IPS-15b (cell line): ENCODE data around the gene FADS6.

Experiments used
- H3K27me3 ChIP-seq: one replicate; pipeline ENCODE4 v1.6.1; 2013; ENCODE audit warnings: low read length; ENCODE audit not compliant: control insufficient read depth, insufficient read depth
- H3K36me3 ChIP-seq: one replicate; pipeline ENCODE4 v1.6.1; 2013; ENCODE audit warnings: low read length; ENCODE audit not compliant: control insufficient read depth, insufficient read depth
- H3K4me1 ChIP-seq: one replicate; pipeline ENCODE4 v1.6.1; 2013; ENCODE audit warnings: mild to moderate bottlenecking, low read length; ENCODE audit not compliant: control insufficient read depth, insufficient read depth
- H3K4me3 ChIP-seq: one replicate; pipeline ENCODE4 v1.5.1; 2013; ENCODE audit warnings: low read depth, low read length
- H3K9ac ChIP-seq: one replicate; pipeline ENCODE4 v1.6.1; 2013; ENCODE audit warnings: low read depth, mild to moderate bottlenecking, low read length
- H3K9me3 ChIP-seq: one replicate; pipeline ENCODE4 v1.6.1; 2013; ENCODE audit warnings: mild to moderate bottlenecking, low read length; ENCODE audit not compliant: control insufficient read depth, insufficient read depth

Gene FADS6

DNA sequence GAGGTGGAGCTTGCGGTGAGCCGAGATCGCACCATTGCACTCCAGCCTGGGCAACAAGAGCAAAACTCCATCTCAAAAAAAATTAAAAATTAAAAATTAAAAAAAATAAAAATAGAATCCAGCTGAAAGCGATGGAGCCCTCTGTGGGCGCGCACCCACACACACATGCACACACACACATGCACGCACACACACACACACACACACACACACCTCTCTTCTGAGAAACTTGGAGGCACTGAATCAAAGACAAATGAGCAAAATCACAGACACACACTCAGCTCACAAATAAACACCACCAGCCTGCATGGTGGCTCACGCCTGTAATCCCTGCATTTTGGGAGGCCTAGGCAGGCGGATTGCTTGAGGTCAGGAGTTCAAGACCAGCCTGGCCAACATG is 9.6 kb upstream of the FADS6 start:
- no peaks in the 10 kb centered on the region for H3K27me3 ChIP-seq
- no peaks in the 10 kb centered on the region for H3K36me3 ChIP-seq
- H3K9ac ChIP-seq: no peak overlapping the region
- no peaks in the 10 kb centered on the region for H3K4me1 ChIP-seq
- no peak overlapping the region for H3K4me3 ChIP-seq
- H3K9me3 ChIP-seq: no peaks in the 10 kb centered on the region

- H3K9ac ChIP-seq: no peak overlapping the region
- no peaks in the 10 kb centered on the region for H3K36me3 ChIP-seq
- H3K9me3 ChIP-seq: no peaks in the 10 kb centered on the region
- H3K4me3 ChIP-seq: no peak overlapping the region
- H3K4me1 ChIP-seq: no peaks in the 10 kb centered on the region
- peaks cover 3% of the 10 kb centered on the region for H3K27me3 ChIP-seq
These were observed 8.1 kb upstream of the FADS6 start for GRCh38 chr17:74901353-74902135.

DNA sequence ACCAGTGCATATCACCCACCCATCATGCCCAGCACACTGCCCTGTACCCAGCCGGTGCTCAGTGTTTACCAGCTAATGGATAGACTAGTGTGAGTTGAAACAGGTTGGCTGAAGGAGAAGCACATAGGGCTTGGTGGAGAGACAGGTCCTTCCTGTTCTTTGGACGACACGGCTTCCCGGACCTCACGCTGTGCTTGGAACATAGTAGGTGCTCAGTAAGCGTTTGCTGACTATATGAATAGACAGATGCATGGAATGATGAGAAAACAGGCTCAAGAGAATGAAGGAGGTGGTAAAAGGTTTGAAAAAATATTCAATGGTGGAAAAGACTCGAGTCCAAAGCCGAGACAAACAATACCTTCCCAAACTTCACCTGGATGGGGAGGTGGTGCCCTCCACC is 6.8 kb upstream of the FADS6 start:
- H3K4me1 ChIP-seq: no peaks in the 10 kb centered on the region
- peaks cover 11% of the 10 kb centered on the region for H3K27me3 ChIP-seq
- no peak overlapping the region for H3K9ac ChIP-seq
- no peaks in the 10 kb centered on the region for H3K9me3 ChIP-seq
- no peak overlapping the region for H3K4me3 ChIP-seq
- no peaks in the 10 kb centered on the region for H3K36me3 ChIP-seq

- no peak overlapping the region for H3K9ac ChIP-seq
- no peak overlapping the region for H3K4me3 ChIP-seq
- H3K9me3 ChIP-seq: no peaks in the 10 kb centered on the region
- H3K36me3 ChIP-seq: no peaks in the 10 kb centered on the region
- peaks cover 24% of the 10 kb centered on the region for H3K27me3 ChIP-seq
- peaks cover 3% of the 10 kb centered on the region for H3K4me1 ChIP-seq
These were observed 5.0 kb upstream of the FADS6 start for GRCh38 chr17:74898376-74898946.

DNA sequence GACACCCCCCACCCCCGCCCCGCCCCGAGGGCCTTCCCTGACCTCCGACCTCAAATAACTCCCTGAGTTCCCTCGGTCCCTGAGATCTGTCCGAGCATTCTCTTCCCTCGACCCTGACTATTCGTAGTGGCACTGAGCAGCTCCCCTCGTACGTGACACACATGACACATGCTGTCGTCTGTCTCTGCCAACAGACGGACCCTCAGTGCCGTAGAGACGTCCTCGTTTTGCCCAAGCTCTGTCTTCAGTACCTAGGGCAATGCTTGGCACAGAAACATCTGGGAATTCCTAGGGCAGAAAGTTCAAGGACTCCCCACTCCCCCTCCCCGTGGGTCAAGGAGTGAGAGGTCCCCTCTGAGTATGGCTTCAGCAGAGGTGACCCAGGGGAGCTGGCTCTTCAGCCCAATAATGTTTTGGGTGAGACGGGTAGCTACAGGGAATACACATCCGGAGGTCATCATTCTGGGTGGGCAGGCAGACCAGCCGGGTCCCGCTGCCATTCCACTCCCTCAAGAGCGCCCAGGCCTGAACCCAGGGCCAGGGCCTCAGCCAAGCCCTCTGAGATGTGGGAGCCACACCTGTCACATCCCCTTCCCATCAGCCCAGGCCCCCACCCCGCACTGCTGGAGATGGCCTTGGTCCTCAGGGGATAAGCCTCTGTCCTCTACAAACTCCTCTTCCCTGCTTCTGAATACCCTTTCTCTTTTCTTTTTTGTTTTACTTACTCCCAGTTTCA is 671 bp upstream of the FADS6 start:
- Histone ChIP-seq H3K36me3 (no peaks in the 10 kb centered on the region), H3K27me3 (peaks cover 44% of the 10 kb centered on the region), H3K4me1 (peaks cover 3% of the 10 kb centered on the region), H3K4me3 (peak overlapping the region; percentile 75), H3K9ac (no peak overlapping the region), H3K9me3 (no peaks in the 10 kb centered on the region)

DNA sequence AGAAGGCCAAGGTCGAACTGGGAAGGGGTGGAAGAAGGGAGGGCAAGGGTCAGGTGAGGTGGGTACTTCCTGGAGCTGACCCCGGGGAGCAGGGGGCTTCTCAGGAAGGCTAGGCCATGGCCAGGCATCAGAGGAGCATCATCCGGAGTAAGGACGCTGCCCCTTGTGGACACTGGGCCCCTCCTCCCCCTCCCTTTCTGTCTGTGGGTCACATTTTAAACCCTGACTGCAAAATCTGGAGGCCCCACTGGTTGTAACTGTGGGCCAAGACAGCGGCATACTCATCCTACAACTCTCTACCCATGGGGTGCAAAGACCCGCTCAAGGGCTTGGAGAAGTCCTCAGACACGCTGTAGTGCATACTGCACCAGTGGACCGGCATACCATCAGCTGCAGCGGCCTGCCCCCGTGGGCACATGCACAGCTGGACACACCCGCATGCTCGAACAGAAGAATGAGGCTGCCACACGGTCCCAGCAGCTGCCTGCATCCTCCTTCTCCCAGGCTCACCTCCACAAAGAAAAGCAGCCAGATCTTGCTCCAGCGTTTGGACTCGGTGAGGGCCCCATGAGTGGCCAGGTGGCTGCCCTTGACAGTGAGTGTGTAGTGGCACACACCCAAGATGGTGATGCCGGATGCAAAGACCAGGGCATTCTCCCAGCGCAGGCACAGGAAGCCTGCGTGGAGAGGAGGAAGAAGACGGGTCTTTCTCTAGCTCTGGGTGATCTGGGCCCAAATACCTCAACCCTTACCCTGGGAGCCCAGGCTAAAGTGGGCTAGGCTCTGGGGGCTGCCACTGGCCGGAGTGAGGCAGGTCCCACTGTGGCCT is 1.2 kb downstream of the FADS6 start:
- H3K36me3 ChIP-seq: no peaks in the 10 kb centered on the region
- H3K9ac ChIP-seq: no peak overlapping the region
- no peaks in the 10 kb centered on the region for H3K9me3 ChIP-seq
- H3K4me1 ChIP-seq: peaks cover 3% of the 10 kb centered on the region
- peak overlapping the region; percentile 75 for H3K4me3 ChIP-seq
- peaks cover 44% of the 10 kb centered on the region for H3K27me3 ChIP-seq

- Histone ChIP-seq H3K36me3 (no peaks in the 10 kb centered on the region), H3K9me3 (no peaks in the 10 kb centered on the region), H3K4me1 (peaks cover 3% of the 10 kb centered on the region), H3K4me3 (no peak overlapping the region), H3K27me3 (peaks cover 33% of the 10 kb centered on the region), H3K9ac (no peak overlapping the region)
These were observed 2.9 kb downstream of the FADS6 start for GRCh38 chr17:74890554-74890953.

DNA sequence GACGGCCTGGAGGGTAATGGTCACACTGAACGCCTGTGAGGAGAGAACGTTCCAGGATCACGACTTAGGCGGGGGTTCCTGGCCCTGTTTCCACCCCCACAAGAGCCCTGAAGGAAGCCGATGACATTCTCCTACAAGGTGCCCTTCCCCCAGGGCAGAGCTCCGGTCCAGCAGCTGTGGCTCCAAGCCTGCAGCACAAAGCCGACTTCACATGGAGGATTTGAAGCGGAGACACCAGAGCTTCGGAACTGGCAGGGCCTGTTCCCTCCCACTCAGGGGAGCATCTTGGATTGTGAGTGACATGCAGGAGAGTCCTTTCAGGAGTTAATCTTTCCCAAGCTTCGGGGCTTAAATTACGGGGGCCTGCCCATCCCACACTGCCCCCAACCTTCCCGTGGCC is 5.0 kb downstream of the FADS6 start:
- Histone ChIP-seq H3K4me1 (no peaks in the 10 kb centered on the region), H3K27me3 (peaks cover 20% of the 10 kb centered on the region), H3K9ac (no peak overlapping the region), H3K36me3 (no peaks in the 10 kb centered on the region), H3K4me3 (no peak overlapping the region), H3K9me3 (no peaks in the 10 kb centered on the region)

DNA sequence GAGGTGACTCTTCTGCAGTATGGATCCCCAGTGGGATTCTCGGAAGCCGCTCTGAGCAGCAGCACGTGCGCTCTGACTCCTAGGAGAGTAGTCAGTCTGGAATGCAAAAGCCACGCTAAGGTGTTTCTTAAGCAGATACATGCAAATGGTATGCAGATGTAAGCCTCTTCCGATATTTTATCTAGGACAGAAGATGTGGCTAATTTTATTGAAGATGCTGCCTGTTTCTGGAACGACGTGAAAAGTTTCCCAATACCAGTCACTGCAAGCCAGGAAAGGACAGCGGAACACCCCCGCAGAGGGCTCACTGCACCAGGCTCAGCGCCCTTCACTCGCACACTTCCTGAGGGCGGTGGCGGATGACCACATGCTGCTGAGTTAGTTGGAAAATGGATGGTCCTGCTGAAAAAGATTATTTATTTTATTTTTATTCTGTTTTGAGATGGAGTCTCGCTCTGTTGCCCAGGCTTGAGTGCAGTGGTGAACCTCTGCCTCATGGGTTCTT is 10.1 kb downstream of the FADS6 start:
- Histone ChIP-seq H3K36me3 (no peaks in the 10 kb centered on the region), H3K4me1 (peaks cover 7% of the 10 kb centered on the region), H3K27me3 (peaks cover 8% of the 10 kb centered on the region)

DNA sequence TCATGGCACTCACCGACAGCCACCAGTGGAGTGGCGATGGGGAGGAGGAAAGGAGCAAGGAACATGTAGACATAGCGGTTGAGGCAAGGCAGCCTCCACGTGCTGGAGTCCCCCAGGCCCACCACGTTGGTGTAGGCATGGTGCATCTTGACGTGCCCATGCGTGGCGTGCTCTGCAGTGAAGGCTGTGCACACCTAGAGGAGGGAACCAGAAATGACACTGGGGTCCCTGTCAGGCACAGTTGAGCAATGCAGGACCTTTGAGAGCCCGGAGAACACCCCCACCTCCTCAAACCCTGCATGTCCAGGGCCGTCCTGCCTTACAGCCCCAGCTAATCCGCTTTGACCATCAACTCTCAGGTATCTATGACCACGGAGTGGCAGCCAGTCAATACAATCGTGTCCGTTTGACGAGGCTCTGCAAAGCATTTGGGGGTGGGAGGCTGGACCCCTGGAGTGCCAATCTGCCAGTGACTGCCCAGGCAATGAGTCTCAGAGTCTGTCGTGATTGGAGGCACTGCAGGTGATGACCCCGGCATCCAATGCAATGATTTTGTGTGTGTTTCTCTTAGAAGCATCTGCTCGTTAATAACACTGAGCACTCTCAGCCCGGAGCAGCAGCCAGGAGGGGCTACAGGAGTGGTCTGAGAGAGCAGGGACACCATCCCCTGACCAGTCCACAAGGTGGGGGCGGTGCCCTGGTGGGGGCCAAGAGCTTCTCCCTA is 10.8 kb downstream of the FADS6 start:
- H3K27me3 ChIP-seq: peaks cover 8% of the 10 kb centered on the region
- H3K9ac ChIP-seq: no peak overlapping the region
- H3K36me3 ChIP-seq: no peaks in the 10 kb centered on the region
- no peaks in the 10 kb centered on the region for H3K9me3 ChIP-seq
- no peak overlapping the region for H3K4me3 ChIP-seq
- peaks cover 7% of the 10 kb centered on the region for H3K4me1 ChIP-seq

More for the DNA sequence above, 10.1 kb downstream of the FADS6 start:
- no peak overlapping the region for H3K9ac ChIP-seq
- no peak overlapping the region for H3K4me3 ChIP-seq
- no peaks in the 10 kb centered on the region for H3K9me3 ChIP-seq

- Histone ChIP-seq H3K9me3 (no peaks in the 10 kb centered on the region), H3K36me3 (no peaks in the 10 kb centered on the region)
These were observed 12.4 kb downstream of the FADS6 start for GRCh38 chr17:74881073-74881472.

More at GRCh38 chr17:74881073-74881472, 12.4 kb downstream of the FADS6 start:
- H3K4me3 ChIP-seq: no peak overlapping the region
- peaks cover 7% of the 10 kb centered on the region for H3K4me1 ChIP-seq
- peaks cover 8% of the 10 kb centered on the region for H3K27me3 ChIP-seq
- H3K9ac ChIP-seq: no peak overlapping the region
